H9 (cell line): Measurements from ENCODE around the gene OR52B4. TPM values are rescaled to one million over a fixed set of nuclear protein-coding genes. Genes with fewer than 3 reads are reported as not detected.

Experiments used
- DNase-seq: peaks from one replicate; pipeline ENCODE4 v3.0.0-alpha.2; 2017
- H2AFZ ChIP-seq: one replicate; pipeline ENCODE4 v1.6.1; 2013; ENCODE audit warnings: mild to moderate bottlenecking, low read length, control low read depth, moderate library complexity
- H2AK5ac ChIP-seq: 2 replicates; pipeline ENCODE4 v1.6.1; 2013; ENCODE audit warnings: low read length, control low read depth, mixed read lengths; ENCODE audit not compliant: insufficient read length
- H2BK120ac ChIP-seq: one replicate; pipeline ENCODE4 v1.6.1; 2013; ENCODE audit warnings: low read depth, mild to moderate bottlenecking, low read length, control low read depth, inconsistent platforms; ENCODE audit not compliant: poor library complexity, severe bottlenecking
- H2BK12ac ChIP-seq: 2 replicates; pipeline ENCODE4 v1.6.1; 2013; ENCODE audit warnings: low read length, control low read depth, mixed read lengths, low read depth; ENCODE audit not compliant: insufficient read length
- H2BK15ac ChIP-seq: 2 replicates; pipeline ENCODE4 v1.6.1; 2013; ENCODE audit warnings: low read depth, low read length, control low read depth
- H2BK20ac ChIP-seq: one replicate; pipeline ENCODE4 v1.6.1; 2013; ENCODE audit warnings: low read depth, mild to moderate bottlenecking, low read length, control low read depth, inconsistent platforms; ENCODE audit not compliant: poor library complexity, severe bottlenecking
- H2BK5ac ChIP-seq: 2 replicates; pipeline ENCODE4 v1.6.1; 2013; ENCODE audit warnings: low read length, control low read depth, mixed read lengths; ENCODE audit not compliant: insufficient read length
- H3K14ac ChIP-seq: 2 replicates; pipeline ENCODE4 v1.6.1; 2013; ENCODE audit warnings: low read length, control low read depth; ENCODE audit not compliant: insufficient read depth
- H3K18ac ChIP-seq: 2 replicates; pipeline ENCODE4 v1.6.1; 2013; ENCODE audit warnings: low read depth, mild to moderate bottlenecking, mixed read lengths, low read length, control low read depth; ENCODE audit not compliant: insufficient read length
- H3K23ac ChIP-seq: 2 replicates; pipeline ENCODE4 v1.6.1; 2013; ENCODE audit warnings: low read length, control low read depth, mixed read lengths, low read depth; ENCODE audit not compliant: insufficient read length
- H3K23me2 ChIP-seq: 2 replicates; pipeline ENCODE4 v1.6.1; 2013; ENCODE audit warnings: low read depth, mild to moderate bottlenecking, mixed read lengths, low read length, control low read depth; ENCODE audit not compliant: insufficient read length, poor library complexity, severe bottlenecking
- H3K27ac ChIP-seq: 2 replicates; pipeline ENCODE4 v1.5.1; 2013; ENCODE audit warnings: low read length, control low read depth, mixed read lengths, low read depth; ENCODE audit not compliant: insufficient read length
- H3K27me3 ChIP-seq: 2 replicates; pipeline ENCODE4 v1.6.1; 2013; ENCODE audit warnings: low read length, control low read depth, inconsistent platforms; ENCODE audit not compliant: insufficient read depth
- H3K4ac ChIP-seq: 2 replicates; pipeline ENCODE4 v1.6.1; 2013; ENCODE audit warnings: low read depth, mild to moderate bottlenecking, control low read depth, inconsistent platforms, low read length, moderate library complexity
- H3K4me1 ChIP-seq: 2 replicates; pipeline ENCODE4 v1.6.1; 2013; ENCODE audit warnings: low read length, control low read depth, inconsistent platforms; ENCODE audit not compliant: insufficient read depth
- H3K4me2 ChIP-seq: 2 replicates; pipeline ENCODE4 v1.6.1; 2013; ENCODE audit warnings: low read length, control low read depth, mixed read lengths; ENCODE audit not compliant: insufficient read length, insufficient read depth
- H3K56ac ChIP-seq: 2 replicates; pipeline ENCODE4 v1.6.1; 2013; ENCODE audit warnings: low read depth, mild to moderate bottlenecking, mixed read lengths, low read length, control low read depth; ENCODE audit not compliant: insufficient read length
- H3K79me1 ChIP-seq: 2 replicates; pipeline ENCODE4 v1.6.1; 2013; ENCODE audit warnings: low read depth, mild to moderate bottlenecking, moderate library complexity, low read length, control low read depth, inconsistent platforms; ENCODE audit not compliant: insufficient read depth, poor library complexity, severe bottlenecking
- H3K79me2 ChIP-seq: 2 replicates; pipeline ENCODE4 v1.6.1; 2013; ENCODE audit warnings: low read length, control low read depth, inconsistent platforms; ENCODE audit not compliant: insufficient read depth
- H3K9ac ChIP-seq: 2 replicates; pipeline ENCODE4 v1.6.1; 2013; ENCODE audit warnings: low read length, control low read depth, mixed read lengths; ENCODE audit not compliant: insufficient read length; ENCODE audit errors: extremely low read depth
- H3K9me3 ChIP-seq: one replicate; pipeline ENCODE4 v1.6.1; 2013; ENCODE audit warnings: low read depth, low read length, inconsistent platforms; ENCODE audit not compliant: control insufficient read depth
- H3T11ph ChIP-seq: one replicate; pipeline ENCODE4 v1.6.1; 2013; ENCODE audit warnings: mild to moderate bottlenecking, low read length, control low read depth, inconsistent platforms
- H4K20me1 ChIP-seq: one replicate; pipeline ENCODE4 v1.6.1; 2013; ENCODE audit not compliant: control insufficient read depth, insufficient read length, insufficient read depth
- H4K5ac ChIP-seq: 2 replicates; pipeline ENCODE4 v1.6.1; 2013; ENCODE audit warnings: low read depth, mild to moderate bottlenecking, mixed read lengths, low read length, control low read depth; ENCODE audit not compliant: insufficient read length
- H4K8ac ChIP-seq: replicated peaks from 2 replicates; pipeline ENCODE4 v1.6.1; 2013; ENCODE audit warnings: low read length, control low read depth, mixed read lengths, low read depth; ENCODE audit not compliant: insufficient read length
- H4K91ac ChIP-seq: 2 replicates; pipeline ENCODE4 v1.6.1; 2013; ENCODE audit warnings: low read depth, mild to moderate bottlenecking, moderate library complexity, mixed read lengths, low read length, control low read depth; ENCODE audit not compliant: insufficient read length
- H3K27ac Mint-ChIP-seq, 3 experiments: 2 replicates in 2 of 3; 3 replicates in 1 of 3; pipeline ENCODE4 v1.8.0; 2020 to 2021; ENCODE audit warnings: mixed read lengths in 3 of 3, mild to moderate bottlenecking in 1 of 3, moderate library complexity in 1 of 3
- H3K27me3 Mint-ChIP-seq: 2 replicates; pipeline ENCODE4 v1.8.0; 2021; ENCODE audit warnings: low read depth, mild to moderate bottlenecking, moderate library complexity, mixed read lengths
- H3K36me3 Mint-ChIP-seq, 3 experiments: 2 replicates in 2 of 3; 3 replicates in 1 of 3; pipeline ENCODE4 v1.8.0; 2020 to 2021; ENCODE audit warnings: low read depth in 3 of 3, mixed read lengths in 3 of 3; ENCODE audit not compliant: insufficient read depth in 1 of 3
- H3K4me1 Mint-ChIP-seq, 2 experiments: 2 replicates each; pipeline ENCODE4 v1.8.0; 2020; ENCODE audit warnings: mixed read lengths in 2 of 2
- H3K4me3 Mint-ChIP-seq, 2 experiments: 2 replicates in 1 of 2; 3 replicates in 1 of 2; pipeline ENCODE4 v1.8.0; 2020 to 2021; ENCODE audit warnings: mild to moderate bottlenecking in 2 of 2, mixed read lengths in 2 of 2, moderate library complexity in 1 of 2
- H3K9me3 Mint-ChIP-seq, 2 experiments: 2 replicates in 1 of 2; 3 replicates in 1 of 2; pipeline ENCODE4 v1.8.0; 2020; ENCODE audit warnings: mild to moderate bottlenecking in 2 of 2, mixed read lengths in 2 of 2, moderate library complexity in 1 of 2
- WGBS: extraction: QIAGEN DNeasy Blood & Tissue Kit; methylation state at CpG from one replicate; pipeline ENCODE4 v1.1.7; 2013; ENCODE audit warnings: missing lambda C conversion rate, low lambda C conversion rate, mixed read lengths; ENCODE audit not compliant: insufficient read length; ENCODE audit errors: extremely low coverage; 5-methylcytosine and 5-hydroxymethylcytosine counted together
- total RNA-seq: library from RNA; stranded (reverse); gene quantifications from 2 replicates; pipeline ENCODE4 v1.2.1, GENCODE V29; 2021
- TF ChIP-seq, protein P1 (sequence below): fragments of 200-600 bp; sonication (generic); conservative IDR thresholded peaks from 3 replicates; pipeline ENCODE4 v1.8.0; 2021; ENCODE audit warnings: antibody characterized with exemption, mild to moderate bottlenecking

Gene OR52B4
- total RNA-seq, 1 experiment from 2014 or later: not detected

DNA sequence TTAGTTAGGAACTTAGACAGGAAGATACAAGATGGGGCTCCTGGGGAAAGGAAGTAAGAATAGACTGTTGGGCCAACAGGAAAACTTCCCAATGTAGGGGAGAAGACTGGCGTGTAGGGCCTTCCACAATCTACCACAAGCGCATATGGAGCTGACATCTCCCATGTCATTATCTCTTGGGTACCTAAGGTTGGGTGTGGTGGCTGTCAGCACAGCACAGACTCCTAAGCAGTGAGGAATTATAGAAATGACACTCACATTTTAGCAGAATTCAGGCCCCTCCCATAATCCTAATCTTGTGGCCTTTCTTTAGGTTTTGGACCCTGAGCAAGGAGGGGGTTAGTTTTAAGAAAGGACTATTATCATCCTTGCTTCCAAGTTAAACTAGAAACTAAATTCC, 13.7 kb upstream of the OR52B4 start:
- TF ChIP-seq, protein P1, sequence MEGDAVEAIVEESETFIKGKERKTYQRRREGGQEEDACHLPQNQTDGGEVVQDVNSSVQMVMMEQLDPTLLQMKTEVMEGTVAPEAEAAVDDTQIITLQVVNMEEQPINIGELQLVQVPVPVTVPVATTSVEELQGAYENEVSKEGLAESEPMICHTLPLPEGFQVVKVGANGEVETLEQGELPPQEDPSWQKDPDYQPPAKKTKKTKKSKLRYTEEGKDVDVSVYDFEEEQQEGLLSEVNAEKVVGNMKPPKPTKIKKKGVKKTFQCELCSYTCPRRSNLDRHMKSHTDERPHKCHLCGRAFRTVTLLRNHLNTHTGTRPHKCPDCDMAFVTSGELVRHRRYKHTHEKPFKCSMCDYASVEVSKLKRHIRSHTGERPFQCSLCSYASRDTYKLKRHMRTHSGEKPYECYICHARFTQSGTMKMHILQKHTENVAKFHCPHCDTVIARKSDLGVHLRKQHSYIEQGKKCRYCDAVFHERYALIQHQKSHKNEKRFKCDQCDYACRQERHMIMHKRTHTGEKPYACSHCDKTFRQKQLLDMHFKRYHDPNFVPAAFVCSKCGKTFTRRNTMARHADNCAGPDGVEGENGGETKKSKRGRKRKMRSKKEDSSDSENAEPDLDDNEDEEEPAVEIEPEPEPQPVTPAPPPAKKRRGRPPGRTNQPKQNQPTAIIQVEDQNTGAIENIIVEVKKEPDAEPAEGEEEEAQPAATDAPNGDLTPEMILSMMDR: no peak
- no peaks in the 10 kb centered on the region for H3K9me3 Mint-ChIP-seq
- H3K23ac ChIP-seq: no peak overlapping the region
- H3K79me1 ChIP-seq: no peaks in the 10 kb centered on the region
- H2BK120ac ChIP-seq: no peak overlapping the region
- H2BK12ac ChIP-seq: no peak overlapping the region
- no peak overlapping the region for H3K9ac ChIP-seq
- no peak overlapping the region for H3K56ac ChIP-seq
- no peak overlapping the region for H2BK15ac ChIP-seq
- no peaks in the 10 kb centered on the region for H3K4me1 Mint-ChIP-seq
- peaks cover 1% of the 10 kb centered on the region; the same call in 1 of the 2 replicates for H3K27me3 Mint-ChIP-seq
- no CpG with 5 or more reads among the region's 2 CpGs for WGBS
- H4K91ac ChIP-seq: no peak overlapping the region
- H3T11ph ChIP-seq: no peak overlapping the region
- DNase-seq: no peak
- no peak overlapping the region for H3K4me3 Mint-ChIP-seq
- H3K27me3 ChIP-seq: no peaks in the 10 kb centered on the region
- no peak overlapping the region for H4K8ac ChIP-seq
- no peaks in the 10 kb centered on the region for H4K20me1 ChIP-seq
- H3K27ac ChIP-seq: no peak overlapping the region
- H3K14ac ChIP-seq: no peak overlapping the region
- H3K9me3 ChIP-seq: no peaks in the 10 kb centered on the region
- H2AFZ ChIP-seq: no peak overlapping the region
- H3K23me2 ChIP-seq: no peaks in the 10 kb centered on the region
- no peak overlapping the region for H3K18ac ChIP-seq
- no peak overlapping the region for H4K5ac ChIP-seq
- no peak overlapping the region for H3K27ac Mint-ChIP-seq
- H3K79me2 ChIP-seq: no peaks in the 10 kb centered on the region
- no peaks in the 10 kb centered on the region for H3K4me1 ChIP-seq
- no peak overlapping the region for H2BK5ac ChIP-seq
- no peak overlapping the region for H3K4ac ChIP-seq
- no peak overlapping the region for H2AK5ac ChIP-seq
- H3K4me2 ChIP-seq: no peak overlapping the region
- H2BK20ac ChIP-seq: no peak overlapping the region
- peaks cover 5 to 33% (median 18%) of the 10 kb centered on the region in 3 experiments; a peak in 6 of 7 replicates for H3K36me3 Mint-ChIP-seq
